ENCODE measurements around the gene PTTG1IP.

The PTTG1IP gene

DNA sequence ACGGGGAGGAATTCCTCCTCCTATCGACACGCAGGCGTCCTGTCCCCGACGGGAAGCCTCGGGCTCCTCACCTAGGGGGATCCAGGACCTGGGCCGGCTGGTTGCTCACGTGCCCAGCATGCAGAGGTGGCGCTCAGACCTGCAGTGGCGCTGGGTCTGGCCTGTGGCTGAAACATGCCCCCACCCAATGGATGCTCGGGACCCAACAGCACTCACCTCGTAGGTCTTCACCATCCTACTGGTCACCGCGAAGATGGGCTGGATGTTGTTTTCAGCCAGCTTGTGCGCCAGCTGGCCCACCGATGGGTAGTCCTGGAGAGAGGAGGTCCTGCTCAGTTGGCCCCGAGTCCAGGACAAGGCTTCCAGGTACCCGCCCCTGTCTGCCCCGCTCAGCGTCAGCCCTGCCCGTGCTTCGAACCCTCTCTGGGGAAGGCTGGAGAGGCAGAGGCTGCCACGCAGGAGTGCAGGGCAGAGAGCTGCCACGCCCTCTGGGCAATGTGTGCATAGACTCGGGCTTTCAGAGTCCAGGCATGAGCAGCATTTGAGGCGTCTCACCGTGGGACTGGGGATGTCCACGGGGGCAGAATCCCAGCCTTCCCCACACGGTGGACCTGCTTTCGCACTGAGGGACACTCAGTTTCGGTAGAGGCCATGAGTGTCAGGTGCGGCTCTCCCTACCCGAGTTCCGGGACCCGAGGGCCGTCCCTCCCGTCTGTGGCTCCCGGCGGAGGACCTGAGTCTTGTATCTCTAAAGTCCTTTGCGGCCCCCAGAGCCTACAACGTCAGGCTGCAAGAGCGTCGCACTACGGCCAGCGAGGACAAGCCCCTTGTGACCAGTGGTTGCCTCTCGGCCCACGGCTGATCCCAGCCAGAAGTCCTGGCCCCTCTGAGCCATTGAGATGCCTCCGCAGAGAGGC lies 25.6 kb upstream of the PTTG1IP start:
- DNase-seq (ENCODE audit: low read depth): no peak
- TF ChIP-seq, protein P1, sequence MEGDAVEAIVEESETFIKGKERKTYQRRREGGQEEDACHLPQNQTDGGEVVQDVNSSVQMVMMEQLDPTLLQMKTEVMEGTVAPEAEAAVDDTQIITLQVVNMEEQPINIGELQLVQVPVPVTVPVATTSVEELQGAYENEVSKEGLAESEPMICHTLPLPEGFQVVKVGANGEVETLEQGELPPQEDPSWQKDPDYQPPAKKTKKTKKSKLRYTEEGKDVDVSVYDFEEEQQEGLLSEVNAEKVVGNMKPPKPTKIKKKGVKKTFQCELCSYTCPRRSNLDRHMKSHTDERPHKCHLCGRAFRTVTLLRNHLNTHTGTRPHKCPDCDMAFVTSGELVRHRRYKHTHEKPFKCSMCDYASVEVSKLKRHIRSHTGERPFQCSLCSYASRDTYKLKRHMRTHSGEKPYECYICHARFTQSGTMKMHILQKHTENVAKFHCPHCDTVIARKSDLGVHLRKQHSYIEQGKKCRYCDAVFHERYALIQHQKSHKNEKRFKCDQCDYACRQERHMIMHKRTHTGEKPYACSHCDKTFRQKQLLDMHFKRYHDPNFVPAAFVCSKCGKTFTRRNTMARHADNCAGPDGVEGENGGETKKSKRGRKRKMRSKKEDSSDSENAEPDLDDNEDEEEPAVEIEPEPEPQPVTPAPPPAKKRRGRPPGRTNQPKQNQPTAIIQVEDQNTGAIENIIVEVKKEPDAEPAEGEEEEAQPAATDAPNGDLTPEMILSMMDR (IDR thresholded peaks at IDR 0.05; ENCODE audit: low read length, missing control alignments): no peak
- H3K4me3 ChIP-seq (replicated peaks; ENCODE audit: low read depth, low read length): no peak overlapping the region

DNA sequence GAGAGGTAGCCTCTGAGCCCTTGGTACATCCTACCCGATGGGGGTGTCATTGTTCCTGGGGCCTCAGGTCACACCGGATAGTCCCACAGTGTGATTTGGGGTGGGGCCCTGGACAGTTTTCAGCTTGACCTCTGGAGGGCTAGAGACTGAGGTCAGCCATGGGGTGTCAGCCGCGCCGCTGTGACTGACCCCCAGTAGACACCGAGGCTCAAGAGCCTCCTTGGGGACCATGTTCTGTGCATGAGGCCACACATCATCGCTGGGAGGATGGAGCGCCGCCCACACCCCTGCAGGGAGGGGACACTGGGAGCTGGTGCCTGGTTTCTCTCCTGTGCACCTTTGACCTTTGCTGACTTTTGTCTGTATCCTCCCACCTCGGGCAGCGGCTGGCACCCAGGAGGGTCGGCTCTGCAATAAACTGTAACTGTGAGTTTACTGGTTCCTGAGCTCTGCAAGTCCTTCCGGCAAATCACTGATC lies 24.6 kb upstream of the PTTG1IP start:
- TF ChIP-seq, protein P1 (IDR thresholded peaks at IDR 0.05; ENCODE audit: low read length, missing control alignments): no peak
- DNase-seq (ENCODE audit: low read depth): no peak
- H3K4me3 ChIP-seq (replicated peaks; ENCODE audit: low read depth, low read length): no peak overlapping the region

DNA sequence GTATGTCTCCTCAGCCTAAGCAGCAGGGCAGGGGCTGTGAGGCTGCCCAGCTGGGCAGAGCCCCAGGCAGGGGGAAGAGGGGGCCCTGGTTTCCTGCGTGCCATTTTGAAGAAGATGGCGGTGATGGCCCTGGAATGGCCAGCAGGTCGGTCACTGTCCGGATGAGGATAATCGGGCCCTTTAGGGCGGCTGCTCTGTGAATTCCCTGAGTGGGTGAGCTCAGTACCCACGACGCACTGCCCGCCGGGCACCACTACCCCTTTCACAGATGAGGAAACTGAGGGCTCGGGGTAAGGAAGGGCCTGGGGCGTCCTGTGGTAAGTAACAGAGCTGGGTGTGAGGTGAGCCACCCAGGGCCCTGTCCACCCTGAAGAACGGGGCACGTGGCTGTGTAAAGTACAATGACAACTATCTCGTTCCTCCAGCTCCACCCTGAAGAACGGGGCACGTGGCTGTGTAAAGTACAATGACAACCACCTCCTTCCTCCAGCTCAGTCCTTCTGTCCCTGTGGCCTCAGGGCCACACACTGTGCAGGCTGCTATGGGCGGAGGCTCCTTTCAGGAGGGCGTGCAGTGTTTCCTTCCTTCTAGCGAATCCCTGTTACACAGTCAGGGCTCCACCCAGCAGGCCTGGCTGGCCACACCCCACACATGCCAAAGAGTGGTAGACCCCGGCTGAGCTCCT lies 24.0 kb upstream of the PTTG1IP start:
- H3K4me3 ChIP-seq (replicated peaks; ENCODE audit: low read depth, low read length): no peak overlapping the region

DNA sequence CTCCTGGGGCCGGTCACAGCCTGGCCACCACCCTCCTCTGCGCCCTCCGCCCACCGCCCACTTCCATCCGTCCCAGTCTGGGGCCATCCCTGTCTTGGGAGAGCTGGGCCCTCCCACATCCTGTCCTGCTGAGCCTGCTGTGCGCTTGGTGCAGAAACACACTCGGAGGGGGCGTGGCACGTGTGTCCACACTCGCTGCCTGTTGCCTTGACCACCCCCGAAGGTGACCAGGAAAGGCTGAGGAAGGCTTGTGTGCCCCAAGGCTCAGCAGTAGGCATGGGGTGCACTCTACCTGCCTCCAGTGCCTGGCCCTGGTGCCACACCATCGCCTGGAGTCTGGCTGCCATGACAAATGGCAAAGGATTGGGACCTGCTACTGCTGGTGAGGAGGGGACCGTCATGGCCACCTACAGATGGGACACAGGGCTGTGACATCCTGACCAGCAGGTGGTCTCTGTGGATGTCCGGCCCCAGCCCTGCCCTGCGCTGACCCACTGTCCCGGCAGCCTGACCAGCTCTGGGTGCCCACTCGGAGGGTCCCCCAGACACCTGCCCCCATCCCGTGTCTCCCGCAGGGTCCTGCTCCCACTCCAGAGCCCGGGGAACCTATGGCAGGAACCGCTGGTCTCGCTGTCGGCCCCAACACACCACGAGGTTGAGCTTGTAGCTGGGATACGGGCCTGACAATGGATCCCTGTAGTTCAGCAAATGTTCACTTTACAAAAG lies 23.2 kb upstream of the PTTG1IP start:
- DNase-seq (ENCODE audit: low read depth): no peak
- no peak overlapping the region for H3K4me3 ChIP-seq (replicated peaks; ENCODE audit: low read depth, low read length)
- TF ChIP-seq, protein P1 (IDR thresholded peaks at IDR 0.05; ENCODE audit: low read length, missing control alignments): no peak

More for the DNA sequence above, 24.0 kb upstream of the PTTG1IP start:
- TF ChIP-seq, protein P1 (IDR thresholded peaks at IDR 0.05; ENCODE audit: low read length, missing control alignments): no peak
- no peak for DNase-seq (ENCODE audit: low read depth)

DNA sequence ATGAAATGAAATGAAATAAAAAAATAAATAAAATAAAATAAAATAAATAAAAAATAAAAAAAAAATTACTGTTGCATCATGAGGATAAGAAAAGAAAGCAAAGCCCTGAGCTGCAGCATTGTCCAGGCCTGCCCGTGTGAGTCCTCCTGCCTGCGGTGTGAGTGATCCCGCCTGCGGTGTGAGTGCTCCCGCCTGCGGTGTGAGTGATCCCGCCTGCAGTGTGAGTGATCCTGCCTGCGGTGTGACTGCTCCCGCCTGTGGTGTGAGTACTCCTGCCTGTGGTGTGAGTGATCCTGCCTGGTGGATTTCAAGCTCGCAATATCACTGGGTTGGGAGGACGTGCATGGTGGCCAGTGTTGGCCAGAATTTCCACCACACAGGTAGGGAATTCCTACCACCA lies 22.4 kb upstream of the PTTG1IP start:
- no peak for DNase-seq (ENCODE audit: low read depth)
- no peak overlapping the region for H3K4me3 ChIP-seq (replicated peaks; ENCODE audit: low read depth, low read length)
- TF ChIP-seq, protein P1 (IDR thresholded peaks at IDR 0.05; ENCODE audit: low read length, missing control alignments): no peak

DNA sequence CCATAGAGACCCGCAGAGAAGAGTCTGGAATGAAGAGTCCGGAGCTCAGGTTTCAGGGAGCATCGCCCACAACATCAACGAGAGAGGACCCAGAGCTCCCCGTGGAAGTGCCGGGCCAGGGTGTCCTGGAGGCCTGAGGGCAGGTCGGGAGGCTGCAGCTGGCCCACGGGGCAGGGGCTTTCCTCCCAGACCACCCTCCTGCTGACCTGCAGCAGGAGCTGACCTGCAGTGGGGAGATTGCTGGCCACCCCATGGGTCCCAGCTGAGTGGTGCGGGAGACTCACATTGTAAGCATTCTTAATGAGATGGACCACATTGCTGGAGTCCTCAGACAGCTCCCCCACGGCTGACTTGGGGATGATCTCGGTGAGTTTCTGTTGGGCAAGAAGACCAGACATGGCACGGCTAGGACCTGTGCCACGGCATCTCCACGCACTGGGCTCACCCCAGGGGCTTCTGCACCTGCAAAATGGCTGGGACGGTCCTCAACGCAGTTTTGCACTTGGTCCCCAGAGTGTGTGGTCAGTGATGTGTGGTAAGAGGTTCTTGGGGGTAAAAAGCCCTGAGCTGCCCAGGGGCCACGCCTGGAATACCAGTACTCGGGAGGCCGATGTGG lies 21.3 kb upstream of the PTTG1IP start:
- TF ChIP-seq, protein P1 (IDR thresholded peaks at IDR 0.05; ENCODE audit: low read length, missing control alignments): no peak
- no peak for DNase-seq (ENCODE audit: low read depth)

More for the DNA sequence above, 21.3 kb upstream of the PTTG1IP start:
- H3K4me3 ChIP-seq (replicated peaks; ENCODE audit: low read depth, low read length): no peak overlapping the region
